ENCODE measurements around the gene IRS1. TPM values are rescaled to one million over a fixed set of nuclear protein-coding genes. Genes with fewer than 3 reads are reported as not detected.

Gene IRS1
- total and polyA plus RNA-seq, 2 of the 4 experiments (the other 2 are of a cell fraction), result 21.1 to 37.1 TPM

DNA sequence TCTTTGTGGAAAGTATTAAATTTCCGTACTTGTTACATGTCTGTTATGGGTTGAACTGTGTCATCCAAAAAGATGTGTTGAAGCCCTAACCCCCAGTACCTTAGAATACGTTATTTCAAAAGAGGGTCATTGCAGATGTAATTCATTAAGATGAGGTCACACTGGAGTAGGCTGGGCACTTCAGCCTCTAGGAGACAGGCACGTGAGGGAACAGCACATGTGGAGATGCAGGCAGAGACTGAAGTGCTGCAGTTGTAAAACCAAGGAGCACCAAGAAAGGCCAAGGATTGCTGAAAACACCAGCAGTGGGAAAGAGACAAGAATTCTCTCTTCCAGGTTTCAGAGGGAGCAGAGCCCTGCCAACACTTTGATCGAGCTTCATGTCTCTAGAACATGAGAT is 31.6 kb upstream of the IRS1 start:
- Histone ChIP-seq H3K9me1 (ENCODE audit: insufficient read depth, low read length) (no peaks in the 10 kb centered on the region), H2BK15ac (ENCODE audit: low read depth, low read length) (no peak overlapping the region), H3K4me2 (ENCODE audit: low read depth, low read length) (no peak overlapping the region), H4K8ac (ENCODE audit: low read depth in 2 of 2, low read length in 2 of 2) (no peak overlapping the region), H4K20me1 (ENCODE audit: insufficient read depth, low read length) (no peaks in the 10 kb centered on the region), H3K27me3 (ENCODE audit: control insufficient read depth, insufficient read depth, low read length) (no peaks in the 10 kb centered on the region), H2BK120ac (ENCODE audit: low read depth, low read length) (no peak overlapping the region), H3K4ac (ENCODE audit: low read depth, low read length) (no peak overlapping the region), H4K5ac (ENCODE audit: low read depth, low read length) (no peak overlapping the region), H3K56ac (ENCODE audit: extremely low read depth, insufficient read depth, low read length) (no peak overlapping the region), H3K9me3 (ENCODE audit: control insufficient read depth, insufficient read depth, low read length) (no peaks in the 10 kb centered on the region), H3K36me3 (ENCODE audit: control insufficient read depth, insufficient read depth, low read length) (no peaks in the 10 kb centered on the region), H2AFZ (replicated peaks; ENCODE audit: low read length, poor library complexity) (no peak overlapping the region), H3K79me1 (ENCODE audit: low read depth in 1 of 2, low read length in 2 of 2) (peaks cover 0 to 8% of the 10 kb centered on the region in 2 experiments; a peak in 3 of 4 replicates), H3K18ac (ENCODE audit: low read depth, low read length) (no peak overlapping the region), H2AK9ac (replicated peaks; ENCODE audit: low read depth, low read length, poor library complexity) (no peak overlapping the region), H2BK20ac (ENCODE audit: low read depth, low read length) (no peak overlapping the region), H3K4me3 (ENCODE audit: insufficient read depth, low read depth, low read length) (no peak overlapping the region), H3K9ac (ENCODE audit: low read depth, low read length) (no peak overlapping the region), H3K4me1 (ENCODE audit: control insufficient read depth, insufficient read depth, low read length) (no peaks in the 10 kb centered on the region), H2BK5ac (ENCODE audit: low read depth, low read length, poor library complexity, severe bottlenecking) (no peak overlapping the region), H2AK5ac (ENCODE audit: low read depth, low read length) (no peak overlapping the region), H3K27ac (ENCODE audit: insufficient read depth, low read length) (no peak overlapping the region), H4K91ac (ENCODE audit: insufficient read depth, low read depth, low read length) (no peak overlapping the region), H3K14ac (replicated peaks; ENCODE audit: low read depth, low read length) (no peak overlapping the region), H3K23ac (ENCODE audit: low read depth, low read length) (no peak overlapping the region)
- in situ Hi-C loops (cut with MboI; ENCODE audit: low sequenced_read_pairs) (no loop called here), intact Hi-C loops (cut with micrococcal nuclease) (no loop called here), dilution Hi-C loops (cut with HindIII; ENCODE audit: low sequenced_read_pairs, unreplicated experiment) (no loop called here)
- no TSS peak for BruUV-seq (replicated peaks)
- no peak for ATAC-seq (ENCODE audit: low read depth)
- no peak for DNase-seq
- POLR2A ChIA-PET (ENCODE audit: unreplicated experiment), result no interaction called here
- CTCF ChIA-PET, result interaction anchor here (0.6 kb wide), 1 partner anchor 1807 kb away, joined by 4 read pairs; no protein-coding TSS in a partner anchor
- WGBS, 2 experiments (ENCODE audit: extremely low coverage in 2 of 2, insufficient read length in 1 of 2), result 77% methylated on average over 1 of the region's 4 CpGs; no CpG with 5 or more reads in 1 of the 2 experiments
- TF ChIP-seq FOS (IDR thresholded peaks at IDR 0.05; ENCODE audit: low read depth, low read length), result no peak
- TF ChIP-seq, protein P1, sequence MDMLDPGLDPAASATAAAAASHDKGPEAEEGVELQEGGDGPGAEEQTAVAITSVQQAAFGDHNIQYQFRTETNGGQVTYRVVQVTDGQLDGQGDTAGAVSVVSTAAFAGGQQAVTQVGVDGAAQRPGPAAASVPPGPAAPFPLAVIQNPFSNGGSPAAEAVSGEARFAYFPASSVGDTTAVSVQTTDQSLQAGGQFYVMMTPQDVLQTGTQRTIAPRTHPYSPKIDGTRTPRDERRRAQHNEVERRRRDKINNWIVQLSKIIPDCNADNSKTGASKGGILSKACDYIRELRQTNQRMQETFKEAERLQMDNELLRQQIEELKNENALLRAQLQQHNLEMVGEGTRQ (IDR thresholded peaks at IDR 0.05; ENCODE audit: low read depth, low read length), result no peak
- TF ChIP-seq MXI1 (IDR thresholded peaks at IDR 0.05; ENCODE audit: borderline replicate concordance, low read depth, low read length), result no peak
- no peak for TF ChIP-seq RCOR1 (IDR thresholded peaks at IDR 0.05; ENCODE audit: insufficient replicate concordance, low read length)
- TF ChIP-seq CHD1 (IDR thresholded peaks at IDR 0.05; ENCODE audit: low read depth, low read length), result no peak
- no peak for TF ChIP-seq RAD21 (IDR thresholded peaks at IDR 0.05; ENCODE audit: low read length)
- TF ChIP-seq, protein P2, sequence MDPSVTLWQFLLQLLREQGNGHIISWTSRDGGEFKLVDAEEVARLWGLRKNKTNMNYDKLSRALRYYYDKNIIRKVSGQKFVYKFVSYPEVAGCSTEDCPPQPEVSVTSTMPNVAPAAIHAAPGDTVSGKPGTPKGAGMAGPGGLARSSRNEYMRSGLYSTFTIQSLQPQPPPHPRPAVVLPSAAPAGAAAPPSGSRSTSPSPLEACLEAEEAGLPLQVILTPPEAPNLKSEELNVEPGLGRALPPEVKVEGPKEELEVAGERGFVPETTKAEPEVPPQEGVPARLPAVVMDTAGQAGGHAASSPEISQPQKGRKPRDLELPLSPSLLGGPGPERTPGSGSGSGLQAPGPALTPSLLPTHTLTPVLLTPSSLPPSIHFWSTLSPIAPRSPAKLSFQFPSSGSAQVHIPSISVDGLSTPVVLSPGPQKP (IDR thresholded peaks at IDR 0.05; ENCODE audit: borderline replicate concordance, low read depth, low read length), result no peak
- no peak for TF ChIP-seq MAFK (IDR thresholded peaks at IDR 0.05; ENCODE audit: low read depth, low read length)
- no peak for TF ChIP-seq NFE2L2 (IDR thresholded peaks at IDR 0.05; ENCODE audit: low read depth, low read length)
- TF ChIP-seq SMC3 (IDR thresholded peaks at IDR 0.05; ENCODE audit: low read depth, low read length), result no peak

Data from IMR-90 (cell line).